SK-N-SH treated with all-trans-retinoic acid at 6 μM for 48 hours (cell line): ENCODE results near the gene SRSF8.

Source experiments
- ARNTL ChIP-seq: fragments of 450-650 bp; formaldehyde crosslinking; IDR thresholded peaks from 2 replicates; pipeline ENCODE4 v1.5.0; 2020; ENCODE audit warnings: low read depth, mild to moderate bottlenecking, moderate library complexity, borderline replicate concordance
- OSR1 ChIP-seq: fragments of 250-450 bp; sonication (Bioruptor Pico); IDR thresholded peaks from 2 replicates; pipeline ENCODE4 v1.8.0; 2022; ENCODE audit warnings: moderate library complexity, mild to moderate bottlenecking, inconsistent platforms
- PPARA ChIP-seq: fragments of 250-450 bp; sonication (Bioruptor Pico); IDR thresholded peaks from 2 replicates; pipeline ENCODE4 v1.5.0; 2020; ENCODE audit warnings: mild to moderate bottlenecking, borderline replicate concordance
- RARB ChIP-seq: fragments of 250-450 bp; sonication (Bioruptor Pico); IDR thresholded peaks from 2 replicates; pipeline ENCODE4 v1.8.0; 2021; ENCODE audit warnings: mild to moderate bottlenecking, moderate library complexity
- SNAI2 ChIP-seq: fragments of 250-450 bp; sonication (Bioruptor Pico); IDR thresholded peaks from 2 replicates; pipeline ENCODE4 v1.5.0; 2020; ENCODE audit warnings: mild to moderate bottlenecking, moderate library complexity
- TOX ChIP-seq: fragments of 250-450 bp; sonication (Bioruptor Pico); IDR thresholded peaks from 2 replicates; pipeline ENCODE4 v1.8.0; 2021; ENCODE audit warnings: mild to moderate bottlenecking, moderate library complexity, borderline replicate concordance
- ZFP3 ChIP-seq: fragments of 250-450 bp; sonication (Bioruptor Pico); IDR thresholded peaks from 2 replicates; pipeline ENCODE4 v1.5.0; 2020; ENCODE audit warnings: mild to moderate bottlenecking, moderate library complexity
- ZFP30 ChIP-seq: fragments of 450-650 bp; formaldehyde crosslinking; IDR thresholded peaks from 2 replicates; pipeline ENCODE4 v1.5.0; 2022; ENCODE audit warnings: mild to moderate bottlenecking, moderate library complexity
- ZNF565 ChIP-seq: fragments of 450-650 bp; formaldehyde crosslinking; conservative IDR thresholded peaks from 2 replicates; pipeline ENCODE4 v1.5.0; 2020; ENCODE audit warnings: low read depth, mild to moderate bottlenecking, moderate library complexity
- TF ChIP-seq, protein P1 (sequence below): fragments of 250-450 bp; sonication (Bioruptor Pico); IDR thresholded peaks from 2 replicates; pipeline ENCODE4 v1.8.0; 2020; ENCODE audit warnings: mild to moderate bottlenecking, moderate library complexity, borderline replicate concordance
- TF ChIP-seq, protein P2 (sequence below): fragments of 250-450 bp; sonication (Bioruptor Pico); IDR thresholded peaks from 2 replicates; pipeline ENCODE4 v1.5.1; 2021; ENCODE audit warnings: mild to moderate bottlenecking, moderate library complexity
- TF ChIP-seq, protein P3 (sequence below): fragments of 250-450 bp; sonication (Bioruptor Pico); IDR thresholded peaks from 2 replicates; pipeline ENCODE4 v1.5.1; 2020; ENCODE audit warnings: low read depth, mild to moderate bottlenecking, moderate library complexity

GRCh38 chr11:95089620-95090542 is 23.2 kb downstream of the SRSF8 start, which contains the start of gene ENDOD1:
- TF ChIP-seq PPARA (CRISPR knock-in tag) (no peak), ARNTL (CRISPR knock-in tag) (no peak), ZNF565 (no peak), SNAI2 (no peak), OSR1 (CRISPR knock-in tag) (no peak), TOX (CRISPR knock-in tag) (no peak), ZFP3 (CRISPR knock-in tag) (no peak), ZFP30 (CRISPR knock-in tag) (no peak), RARB (CRISPR knock-in tag) (no peak)
- TF ChIP-seq, protein P1, sequence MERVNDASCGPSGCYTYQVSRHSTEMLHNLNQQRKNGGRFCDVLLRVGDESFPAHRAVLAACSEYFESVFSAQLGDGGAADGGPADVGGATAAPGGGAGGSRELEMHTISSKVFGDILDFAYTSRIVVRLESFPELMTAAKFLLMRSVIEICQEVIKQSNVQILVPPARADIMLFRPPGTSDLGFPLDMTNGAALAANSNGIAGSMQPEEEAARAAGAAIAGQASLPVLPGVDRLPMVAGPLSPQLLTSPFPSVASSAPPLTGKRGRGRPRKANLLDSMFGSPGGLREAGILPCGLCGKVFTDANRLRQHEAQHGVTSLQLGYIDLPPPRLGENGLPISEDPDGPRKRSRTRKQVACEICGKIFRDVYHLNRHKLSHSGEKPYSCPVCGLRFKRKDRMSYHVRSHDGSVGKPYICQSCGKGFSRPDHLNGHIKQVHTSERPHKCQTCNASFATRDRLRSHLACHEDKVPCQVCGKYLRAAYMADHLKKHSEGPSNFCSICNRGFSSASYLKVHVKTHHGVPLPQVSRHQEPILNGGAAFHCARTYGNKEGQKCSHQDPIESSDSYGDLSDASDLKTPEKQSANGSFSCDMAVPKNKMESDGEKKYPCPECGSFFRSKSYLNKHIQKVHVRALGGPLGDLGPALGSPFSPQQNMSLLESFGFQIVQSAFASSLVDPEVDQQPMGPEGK (CRISPR knock-in tag) = no peak
- TF ChIP-seq, protein P2, sequence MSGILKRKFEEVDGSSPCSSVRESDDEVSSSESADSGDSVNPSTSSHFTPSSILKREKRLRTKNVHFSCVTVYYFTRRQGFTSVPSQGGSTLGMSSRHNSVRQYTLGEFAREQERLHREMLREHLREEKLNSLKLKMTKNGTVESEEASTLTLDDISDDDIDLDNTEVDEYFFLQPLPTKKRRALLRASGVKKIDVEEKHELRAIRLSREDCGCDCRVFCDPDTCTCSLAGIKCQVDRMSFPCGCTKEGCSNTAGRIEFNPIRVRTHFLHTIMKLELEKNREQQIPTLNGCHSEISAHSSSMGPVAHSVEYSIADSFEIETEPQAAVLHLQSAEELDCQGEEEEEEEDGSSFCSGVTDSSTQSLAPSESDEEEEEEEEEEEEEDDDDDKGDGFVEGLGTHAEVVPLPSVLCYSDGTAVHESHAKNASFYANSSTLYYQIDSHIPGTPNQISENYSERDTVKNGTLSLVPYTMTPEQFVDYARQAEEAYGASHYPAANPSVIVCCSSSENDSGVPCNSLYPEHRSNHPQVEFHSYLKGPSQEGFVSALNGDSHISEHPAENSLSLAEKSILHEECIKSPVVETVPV = no peak
- TF ChIP-seq, protein P3, sequence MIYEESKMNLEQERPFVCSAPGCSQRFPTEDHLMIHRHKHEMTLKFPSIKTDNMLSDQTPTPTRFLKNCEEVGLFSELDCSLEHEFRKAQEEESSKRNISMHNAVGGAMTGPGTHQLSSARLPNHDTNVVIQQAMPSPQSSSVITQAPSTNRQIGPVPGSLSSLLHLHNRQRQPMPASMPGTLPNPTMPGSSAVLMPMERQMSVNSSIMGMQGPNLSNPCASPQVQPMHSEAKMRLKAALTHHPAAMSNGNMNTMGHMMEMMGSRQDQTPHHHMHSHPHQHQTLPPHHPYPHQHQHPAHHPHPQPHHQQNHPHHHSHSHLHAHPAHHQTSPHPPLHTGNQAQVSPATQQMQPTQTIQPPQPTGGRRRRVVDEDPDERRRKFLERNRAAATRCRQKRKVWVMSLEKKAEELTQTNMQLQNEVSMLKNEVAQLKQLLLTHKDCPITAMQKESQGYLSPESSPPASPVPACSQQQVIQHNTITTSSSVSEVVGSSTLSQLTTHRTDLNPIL = no peak
